HepG2 (cell line): ENCODE results near the gene SPATA25. TPM values are rescaled to one million over a fixed set of nuclear protein-coding genes. Genes with fewer than 3 reads are reported as not detected.

Experiments used
- AKAP8 ChIP-seq: sonication (generic); formaldehyde crosslinking; IDR thresholded peaks from 2 replicates; pipeline ENCODE4 v1.5.1; 2020; ENCODE audit warnings: mild to moderate bottlenecking, missing genetic modification reagents
- ATAD3A ChIP-seq: sonication (generic); formaldehyde crosslinking; IDR thresholded peaks from 2 replicates; pipeline ENCODE4 v1.4.0; 2020; ENCODE audit warnings: missing genetic modification reagents
- ATF7-NPFF ChIP-seq: sonication (generic); formaldehyde crosslinking; IDR thresholded peaks from 2 replicates; pipeline ENCODE4 v1.8.1; 2023; ENCODE audit warnings: mild to moderate bottlenecking, low read depth, missing genetic modification reagents, moderate library complexity
- FOSL2 ChIP-seq: sonication (generic); formaldehyde crosslinking; IDR thresholded peaks from 2 replicates; pipeline ENCODE4 v1.4.0; 2020; ENCODE audit warnings: missing genetic modification reagents
- HNRNPH1 ChIP-seq: fragments of 200-400 bp; formaldehyde crosslinking; optimal IDR thresholded peaks from 2 replicates; pipeline ENCODE3; 2017; ENCODE audit warnings: mild to moderate bottlenecking, low read depth, low read length
- IRX3 ChIP-seq: sonication (generic); formaldehyde crosslinking; IDR thresholded peaks from 2 replicates; pipeline ENCODE4 v1.8.1; 2023; ENCODE audit warnings: mild to moderate bottlenecking, low read depth, missing genetic modification reagents, borderline replicate concordance
- KLF15 ChIP-seq: sonication (generic); formaldehyde crosslinking; IDR thresholded peaks from 2 replicates; pipeline ENCODE4 v1.8.1; 2023; ENCODE audit warnings: borderline replicate concordance, mild to moderate bottlenecking, inconsistent platforms, missing genetic modification reagents, mixed read lengths
- PAWR ChIP-seq: sonication (generic); formaldehyde crosslinking; IDR thresholded peaks from 2 replicates; pipeline ENCODE4 v1.4.0; 2020; ENCODE audit warnings: missing genetic modification reagents, mild to moderate bottlenecking, borderline replicate concordance
- PHF5A ChIP-seq: IDR thresholded peaks from one replicate; pipeline ENCODE4 v1.6.1; 2018; ENCODE audit warnings: low read depth, missing genetic modification reagents; ENCODE audit not compliant: unreplicated experiment
- ZBTB26 ChIP-seq: IDR thresholded peaks from 2 replicates; pipeline ENCODE4 v1.6.1; 2016; ENCODE audit warnings: missing compliant biosample characterization, missing genetic modification reagents, borderline replicate concordance
- ZNF124 ChIP-seq: sonication (generic); formaldehyde crosslinking; IDR thresholded peaks from 2 replicates; pipeline ENCODE4 v1.4.0; 2020; ENCODE audit warnings: missing genetic modification reagents
- ZNF275 ChIP-seq: sonication (generic); formaldehyde crosslinking; IDR thresholded peaks from 2 replicates; pipeline ENCODE4 v1.8.0; 2022; ENCODE audit warnings: missing genetic modification reagents, mild to moderate bottlenecking, inconsistent platforms, borderline replicate concordance
- ZNF510 ChIP-seq: sonication (generic); formaldehyde crosslinking; IDR thresholded peaks from 2 replicates; pipeline ENCODE4 v1.4.0; 2020; ENCODE audit warnings: low read depth, mild to moderate bottlenecking, missing genetic modification reagents
- ZNF549 ChIP-seq: sonication (generic); formaldehyde crosslinking; IDR thresholded peaks from 2 replicates; pipeline ENCODE4 v1.5.0; 2020; ENCODE audit warnings: missing genetic modification reagents
- ZNF558 ChIP-seq: sonication (generic); formaldehyde crosslinking; IDR thresholded peaks from 2 replicates; pipeline ENCODE4 v1.9.0; 2022; ENCODE audit warnings: mild to moderate bottlenecking, missing genetic modification reagents, borderline replicate concordance
- ZNF687 ChIP-seq: sonication (generic); formaldehyde crosslinking; IDR thresholded peaks from 2 replicates; pipeline ENCODE4 v1.5.1; 2020; ENCODE audit warnings: mild to moderate bottlenecking, missing genetic modification reagents, moderate library complexity
- ZNF782 ChIP-seq: sonication (generic); formaldehyde crosslinking; IDR thresholded peaks from 2 replicates; pipeline ENCODE4 v1.4.0; 2020; ENCODE audit warnings: missing genetic modification reagents, mild to moderate bottlenecking, borderline replicate concordance
- polyA plus RNA-seq, 8 experiments: library from polyadenylated mRNA; depleted of rRNA in 3 of 8; stranded (reverse) in 7 of 8; unstranded in 1 of 8; fragments of >200 nt; fragmentation: Illumina TruSeq in 4 of 8; extraction: Trizol in 4 of 8; gene quantifications; 2 replicates each; pipeline versions ENCODE4 v1.2.1 to v1.2.3, GENCODE V29; 2011 to 2016; ENCODE audit warnings: low read depth in 4 of 8, missing spikeins in 1 of 8, mixed read lengths in 1 of 8; ENCODE audit not compliant: insufficient read depth in 1 of 8
- total RNA-seq, 5 experiments: library from RNA; depleted of rRNA; stranded (reverse); fragments of >200 nt; fragmentation: Illumina TruSeq; extraction: Trizol; gene quantifications; 2 replicates each; pipeline ENCODE4 v1.2.3, GENCODE V29; 2016; ENCODE audit warnings: low read depth in 1 of 5
- TF ChIP-seq, protein P1 (sequence below): IDR thresholded peaks from 2 replicates; pipeline ENCODE4 v1.6.1; 2016; ENCODE audit warnings: mild to moderate bottlenecking, missing biosample characterization, missing genetic modification reagents
- TF ChIP-seq, protein P2 (sequence below): sonication (generic); formaldehyde crosslinking; IDR thresholded peaks from 2 replicates; pipeline ENCODE4 v1.5.1; 2020; ENCODE audit warnings: missing genetic modification reagents, mild to moderate bottlenecking, borderline replicate concordance

The SPATA25 gene
- total and polyA plus RNA-seq, 2 of the 13 experiments (the other 11 are each of a cell fraction or from before 2014, with no cell fraction given) = 4.8 to 7.6 TPM

DNA sequence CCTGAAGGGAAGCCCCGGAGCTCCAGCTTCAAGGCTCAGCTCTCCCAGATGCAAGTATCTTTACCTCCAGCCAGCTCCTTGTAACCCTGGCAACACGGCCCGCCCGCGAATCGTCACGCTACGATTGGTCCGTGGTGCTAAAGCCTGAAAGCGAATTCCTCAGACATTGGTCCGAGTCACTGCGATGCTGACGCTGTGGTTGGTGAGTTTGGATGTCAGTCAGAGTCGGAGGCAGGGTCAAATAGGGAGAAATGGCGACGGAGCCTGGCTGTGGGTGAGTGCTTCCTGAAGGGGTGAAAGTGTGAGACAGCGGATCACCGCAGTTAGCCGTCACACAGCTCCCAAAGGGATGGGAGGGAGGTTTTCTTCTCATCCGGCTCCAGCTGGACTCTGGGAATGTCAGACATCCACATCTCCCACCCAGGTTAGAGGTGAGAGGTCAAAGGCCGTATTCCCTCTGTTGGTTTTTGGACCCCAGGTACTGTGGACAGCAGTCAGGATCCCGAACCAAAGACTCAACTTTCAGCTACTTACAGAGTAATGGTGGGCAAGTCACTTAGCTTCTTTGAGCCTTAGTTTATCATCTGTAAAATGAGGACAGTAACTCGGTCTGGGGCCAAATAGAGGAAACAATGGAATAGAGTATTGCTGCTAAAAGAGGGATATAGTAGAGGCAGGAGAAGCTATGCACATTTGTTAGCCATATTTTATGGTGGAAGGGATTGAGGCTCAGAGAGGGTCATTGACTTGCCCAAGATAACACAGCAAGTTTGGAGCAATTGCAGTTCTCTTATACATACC is 6.2 kb downstream of the SPATA25 start, which contains the start of gene ZSWIM1 (continued):
- TF ChIP-seq KLF15 (no peak), PHF5A (CRISPR knock-in tag) (no peak), ATF7-NPFF (CRISPR knock-in tag) (no peak), ZNF124 (CRISPR knock-in tag) (peak; percentile 93; the same call in 1 of the 2 replicates), ZNF782 (CRISPR knock-in tag) (peak; percentile 82; the same call in 1 of the 2 replicates), AKAP8 (CRISPR knock-in tag) (peak; percentile 91), HNRNPH1 (no peak), ZNF558 (no peak), ZNF549 (no peak), ZNF510 (CRISPR knock-in tag) (0 out of 2 replicates have a peak, but pooled peaks have one; percentile 83), ZNF275 (CRISPR knock-in tag) (no peak; the same call in 1 of the 2 replicates), FOSL2 (peak; percentile 52), ZNF687 (CRISPR knock-in tag) (peak; percentile 85), IRX3 (no peak), ATAD3A (CRISPR knock-in tag) (no peak), PAWR (CRISPR knock-in tag) (no peak), ZBTB26 (CRISPR knock-in tag) (peak; percentile 90)
- TF ChIP-seq, protein P1, sequence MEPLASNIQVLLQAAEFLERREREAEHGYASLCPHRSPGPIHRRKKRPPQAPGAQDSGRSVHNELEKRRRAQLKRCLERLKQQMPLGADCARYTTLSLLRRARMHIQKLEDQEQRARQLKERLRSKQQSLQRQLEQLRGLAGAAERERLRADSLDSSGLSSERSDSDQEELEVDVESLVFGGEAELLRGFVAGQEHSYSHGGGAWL = 0 out of 2 replicates have a peak, but pooled peaks have one; percentile 50
- TF ChIP-seq, protein P2, sequence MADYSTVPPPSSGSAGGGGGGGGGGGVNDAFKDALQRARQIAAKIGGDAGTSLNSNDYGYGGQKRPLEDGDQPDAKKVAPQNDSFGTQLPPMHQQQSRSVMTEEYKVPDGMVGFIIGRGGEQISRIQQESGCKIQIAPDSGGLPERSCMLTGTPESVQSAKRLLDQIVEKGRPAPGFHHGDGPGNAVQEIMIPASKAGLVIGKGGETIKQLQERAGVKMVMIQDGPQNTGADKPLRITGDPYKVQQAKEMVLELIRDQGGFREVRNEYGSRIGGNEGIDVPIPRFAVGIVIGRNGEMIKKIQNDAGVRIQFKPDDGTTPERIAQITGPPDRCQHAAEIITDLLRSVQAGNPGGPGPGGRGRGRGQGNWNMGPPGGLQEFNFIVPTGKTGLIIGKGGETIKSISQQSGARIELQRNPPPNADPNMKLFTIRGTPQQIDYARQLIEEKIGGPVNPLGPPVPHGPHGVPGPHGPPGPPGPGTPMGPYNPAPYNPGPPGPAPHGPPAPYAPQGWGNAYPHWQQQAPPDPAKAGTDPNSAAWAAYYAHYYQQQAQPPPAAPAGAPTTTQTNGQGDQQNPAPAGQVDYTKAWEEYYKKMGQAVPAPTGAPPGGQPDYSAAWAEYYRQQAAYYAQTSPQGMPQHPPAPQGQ (CRISPR knock-in tag) = 0 out of 2 replicates have a peak, but pooled peaks have one; percentile 43
